Measurements from ENCODE around the gene IRF2. TPM values are rescaled to one million over a fixed set of nuclear protein-coding genes. Genes with fewer than 3 reads are reported as not detected.
"Not testable (repeated sequence)": the region's sequence is repeated elsewhere in the genome, so short reads cannot be mapped to it uniquely, and the experiment has no call there.

Gene IRF2
- total and polyA plus RNA-seq, 7 donors: 6.7 to 28.9 (median 16.8) TPM

- WGBS, 3 donors: 86 to 92% (median 86%) methylated on average over 6 of the region's 6 CpGs
- Histone ChIP-seq H3K4me1 (peaks cover 32% of the 10 kb centered on the region), H3K4me3 (no peak overlapping the region), H3K27me3 (ENCODE audit: insufficient read depth in 3 of 3, low read length in 2 of 3) (no peaks in the 10 kb centered on the region), H3K36me3 (ENCODE audit: insufficient read depth in 1 of 2, low read depth in 1 of 2) (no peaks in the 10 kb centered on the region), H3K27ac (peak overlapping the region; percentile 94), H3K9me3 (peaks cover 3% of the 10 kb centered on the region)
- TF ChIP-seq CTCF (IDR thresholded peaks at IDR 0.05): no peak
- intact Hi-C loops (cut with DNase I): loop anchor here in 1 of 2 donors (5.0 kb wide), 1 partner anchor 195 kb away; no protein-coding TSS in a partner anchor
- no peak for ATAC-seq
- DNase-seq: no peak
These were observed 132.0 kb downstream of the IRF2 start for GRCh38 chr4:184342167-184342856.

- not testable (repeated sequence) for H3K9me3 ChIP-seq; H3K27me3 ChIP-seq (ENCODE audit: insufficient read depth in 3 of 3, low read length in 2 of 3); H3K4me3 ChIP-seq; ATAC-seq; H3K27ac ChIP-seq; H3K36me3 ChIP-seq (ENCODE audit: insufficient read depth in 1 of 2, low read depth in 1 of 2); H3K4me1 ChIP-seq; DNase-seq
- intact Hi-C loops (cut with DNase I): loop anchor here in 1 of 2 donors (5.0 kb wide), 1 partner anchor 198 kb away; no protein-coding TSS in a partner anchor
- 92 to 98% (median 94%) methylated on average over 5 of the region's 5 CpGs for WGBS, 3 donors
These were observed 134.8 kb downstream of the IRF2 start for GRCh38 chr4:184339398-184340193.

- no peak for TF ChIP-seq CTCF (IDR thresholded peaks at IDR 0.05)
- 4 to 48% (median 36%) methylated on average over 1 of the region's 1 CpG for WGBS, 3 donors
These were observed 136.4 kb downstream of the IRF2 start for GRCh38 chr4:184337907-184338306.

More at GRCh38 chr4:184337907-184338306, 136.4 kb downstream of the IRF2 start:
- Histone ChIP-seq H3K27ac (no peak overlapping the region), H3K4me1 (no peaks in the 10 kb centered on the region), H3K4me3 (no peak overlapping the region), H3K27me3 (ENCODE audit: insufficient read depth in 3 of 3, low read length in 2 of 3) (no peaks in the 10 kb centered on the region), H3K9me3 (peaks cover 4% of the 10 kb centered on the region), H3K36me3 (ENCODE audit: insufficient read depth in 1 of 2, low read depth in 1 of 2) (no peaks in the 10 kb centered on the region)
- intact Hi-C loops (cut with DNase I): no loop called here
- no peak for ATAC-seq
- no peak for DNase-seq

Other genes starting within 250 kb of the IRF2 start
- 10 to 100 TPM; 13.8 to 49.7 (median 20.5) TPM for gene CASP3, start 174.9 kb upstream of the IRF2 start, total RNA-seq
- 10 to 100 TPM; 16.1 to 46.6 (median 39.8) TPM for gene CASP3, start 174.9 kb upstream of the IRF2 start, polyA plus RNA-seq
- gene PRIMPOL, start 175.2 kb upstream of the IRF2 start, total RNA-seq: 10 to 100 TPM in 1 of 4 donors, 1 to 10 TPM in 3; 4.8 to 10.1 (median 7.5) TPM
- gene PRIMPOL, start 175.2 kb upstream of the IRF2 start, polyA plus RNA-seq: 10 to 100 TPM in 1 of 3 donors, 1 to 10 TPM in 2; 4.2 to 11.1 (median 5.6) TPM

Data from psoas muscle (tissue), 8 donors.